H9 (cell line): ENCODE results near the gene ZNF407. TPM values are rescaled to one million over a fixed set of nuclear protein-coding genes. Genes with fewer than 3 reads are reported as not detected.

Source experiments
- DNase-seq: peaks from one replicate; pipeline ENCODE4 v3.0.0-alpha.2; 2017
- H2AFZ ChIP-seq: one replicate; pipeline ENCODE4 v1.6.1; 2013; ENCODE audit warnings: mild to moderate bottlenecking, low read length, control low read depth, moderate library complexity
- H2AK5ac ChIP-seq: 2 replicates; pipeline ENCODE4 v1.6.1; 2013; ENCODE audit warnings: low read length, control low read depth, mixed read lengths; ENCODE audit not compliant: insufficient read length
- H2BK120ac ChIP-seq: one replicate; pipeline ENCODE4 v1.6.1; 2013; ENCODE audit warnings: low read depth, mild to moderate bottlenecking, low read length, control low read depth, inconsistent platforms; ENCODE audit not compliant: poor library complexity, severe bottlenecking
- H2BK12ac ChIP-seq: 2 replicates; pipeline ENCODE4 v1.6.1; 2013; ENCODE audit warnings: low read length, control low read depth, mixed read lengths, low read depth; ENCODE audit not compliant: insufficient read length
- H2BK15ac ChIP-seq: 2 replicates; pipeline ENCODE4 v1.6.1; 2013; ENCODE audit warnings: low read depth, low read length, control low read depth
- H2BK20ac ChIP-seq: one replicate; pipeline ENCODE4 v1.6.1; 2013; ENCODE audit warnings: low read depth, mild to moderate bottlenecking, low read length, control low read depth, inconsistent platforms; ENCODE audit not compliant: poor library complexity, severe bottlenecking
- H2BK5ac ChIP-seq: 2 replicates; pipeline ENCODE4 v1.6.1; 2013; ENCODE audit warnings: low read length, control low read depth, mixed read lengths; ENCODE audit not compliant: insufficient read length
- H3K14ac ChIP-seq: 2 replicates; pipeline ENCODE4 v1.6.1; 2013; ENCODE audit warnings: low read length, control low read depth; ENCODE audit not compliant: insufficient read depth
- H3K18ac ChIP-seq: 2 replicates; pipeline ENCODE4 v1.6.1; 2013; ENCODE audit warnings: low read depth, mild to moderate bottlenecking, mixed read lengths, low read length, control low read depth; ENCODE audit not compliant: insufficient read length
- H3K23ac ChIP-seq: 2 replicates; pipeline ENCODE4 v1.6.1; 2013; ENCODE audit warnings: low read length, control low read depth, mixed read lengths, low read depth; ENCODE audit not compliant: insufficient read length
- H3K23me2 ChIP-seq: 2 replicates; pipeline ENCODE4 v1.6.1; 2013; ENCODE audit warnings: low read depth, mild to moderate bottlenecking, mixed read lengths, low read length, control low read depth; ENCODE audit not compliant: insufficient read length, poor library complexity, severe bottlenecking
- H3K27ac ChIP-seq: 2 replicates; pipeline ENCODE4 v1.5.1; 2013; ENCODE audit warnings: low read length, control low read depth, mixed read lengths, low read depth; ENCODE audit not compliant: insufficient read length
- H3K27me3 ChIP-seq: 2 replicates; pipeline ENCODE4 v1.6.1; 2013; ENCODE audit warnings: low read length, control low read depth, inconsistent platforms; ENCODE audit not compliant: insufficient read depth
- H3K4ac ChIP-seq: 2 replicates; pipeline ENCODE4 v1.6.1; 2013; ENCODE audit warnings: low read depth, mild to moderate bottlenecking, control low read depth, inconsistent platforms, low read length, moderate library complexity
- H3K4me1 ChIP-seq: 2 replicates; pipeline ENCODE4 v1.6.1; 2013; ENCODE audit warnings: low read length, control low read depth, inconsistent platforms; ENCODE audit not compliant: insufficient read depth
- H3K4me2 ChIP-seq: 2 replicates; pipeline ENCODE4 v1.6.1; 2013; ENCODE audit warnings: low read length, control low read depth, mixed read lengths; ENCODE audit not compliant: insufficient read length, insufficient read depth
- H3K56ac ChIP-seq: 2 replicates; pipeline ENCODE4 v1.6.1; 2013; ENCODE audit warnings: low read depth, mild to moderate bottlenecking, mixed read lengths, low read length, control low read depth; ENCODE audit not compliant: insufficient read length
- H3K79me1 ChIP-seq: 2 replicates; pipeline ENCODE4 v1.6.1; 2013; ENCODE audit warnings: low read depth, mild to moderate bottlenecking, moderate library complexity, low read length, control low read depth, inconsistent platforms; ENCODE audit not compliant: insufficient read depth, poor library complexity, severe bottlenecking
- H3K79me2 ChIP-seq: 2 replicates; pipeline ENCODE4 v1.6.1; 2013; ENCODE audit warnings: low read length, control low read depth, inconsistent platforms; ENCODE audit not compliant: insufficient read depth
- H3K9ac ChIP-seq: 2 replicates; pipeline ENCODE4 v1.6.1; 2013; ENCODE audit warnings: low read length, control low read depth, mixed read lengths; ENCODE audit not compliant: insufficient read length; ENCODE audit errors: extremely low read depth
- H3K9me3 ChIP-seq: one replicate; pipeline ENCODE4 v1.6.1; 2013; ENCODE audit warnings: low read depth, low read length, inconsistent platforms; ENCODE audit not compliant: control insufficient read depth
- H3T11ph ChIP-seq: one replicate; pipeline ENCODE4 v1.6.1; 2013; ENCODE audit warnings: mild to moderate bottlenecking, low read length, control low read depth, inconsistent platforms
- H4K20me1 ChIP-seq: one replicate; pipeline ENCODE4 v1.6.1; 2013; ENCODE audit not compliant: control insufficient read depth, insufficient read length, insufficient read depth
- H4K5ac ChIP-seq: 2 replicates; pipeline ENCODE4 v1.6.1; 2013; ENCODE audit warnings: low read depth, mild to moderate bottlenecking, mixed read lengths, low read length, control low read depth; ENCODE audit not compliant: insufficient read length
- H4K8ac ChIP-seq: replicated peaks from 2 replicates; pipeline ENCODE4 v1.6.1; 2013; ENCODE audit warnings: low read length, control low read depth, mixed read lengths, low read depth; ENCODE audit not compliant: insufficient read length
- H4K91ac ChIP-seq: 2 replicates; pipeline ENCODE4 v1.6.1; 2013; ENCODE audit warnings: low read depth, mild to moderate bottlenecking, moderate library complexity, mixed read lengths, low read length, control low read depth; ENCODE audit not compliant: insufficient read length
- H3K27ac Mint-ChIP-seq, 3 experiments: 2 replicates in 2 of 3; 3 replicates in 1 of 3; pipeline ENCODE4 v1.8.0; 2020 to 2021; ENCODE audit warnings: mixed read lengths in 3 of 3, mild to moderate bottlenecking in 1 of 3, moderate library complexity in 1 of 3
- H3K27me3 Mint-ChIP-seq: 2 replicates; pipeline ENCODE4 v1.8.0; 2021; ENCODE audit warnings: low read depth, mild to moderate bottlenecking, moderate library complexity, mixed read lengths
- H3K36me3 Mint-ChIP-seq, 3 experiments: 2 replicates in 2 of 3; 3 replicates in 1 of 3; pipeline ENCODE4 v1.8.0; 2020 to 2021; ENCODE audit warnings: low read depth in 3 of 3, mixed read lengths in 3 of 3; ENCODE audit not compliant: insufficient read depth in 1 of 3
- H3K4me1 Mint-ChIP-seq, 2 experiments: 2 replicates each; pipeline ENCODE4 v1.8.0; 2020; ENCODE audit warnings: mixed read lengths in 2 of 2
- H3K4me3 Mint-ChIP-seq, 2 experiments: 2 replicates in 1 of 2; 3 replicates in 1 of 2; pipeline ENCODE4 v1.8.0; 2020 to 2021; ENCODE audit warnings: mild to moderate bottlenecking in 2 of 2, mixed read lengths in 2 of 2, moderate library complexity in 1 of 2
- H3K9me3 Mint-ChIP-seq, 2 experiments: 2 replicates in 1 of 2; 3 replicates in 1 of 2; pipeline ENCODE4 v1.8.0; 2020; ENCODE audit warnings: mild to moderate bottlenecking in 2 of 2, mixed read lengths in 2 of 2, moderate library complexity in 1 of 2
- WGBS: extraction: QIAGEN DNeasy Blood & Tissue Kit; methylation state at CpG from one replicate; pipeline ENCODE4 v1.1.7; 2013; ENCODE audit warnings: missing lambda C conversion rate, low lambda C conversion rate, mixed read lengths; ENCODE audit not compliant: insufficient read length; ENCODE audit errors: extremely low coverage; 5-methylcytosine and 5-hydroxymethylcytosine counted together
- total RNA-seq: library from RNA; stranded (reverse); gene quantifications from 2 replicates; pipeline ENCODE4 v1.2.1, GENCODE V29; 2021
- TF ChIP-seq, protein P1 (sequence below): fragments of 200-600 bp; sonication (generic); conservative IDR thresholded peaks from 3 replicates; pipeline ENCODE4 v1.8.0; 2021; ENCODE audit warnings: antibody characterized with exemption, mild to moderate bottlenecking

ZNF407 gene
- total RNA-seq, 1 experiment from 2014 or later: 8.7 TPM

DNA sequence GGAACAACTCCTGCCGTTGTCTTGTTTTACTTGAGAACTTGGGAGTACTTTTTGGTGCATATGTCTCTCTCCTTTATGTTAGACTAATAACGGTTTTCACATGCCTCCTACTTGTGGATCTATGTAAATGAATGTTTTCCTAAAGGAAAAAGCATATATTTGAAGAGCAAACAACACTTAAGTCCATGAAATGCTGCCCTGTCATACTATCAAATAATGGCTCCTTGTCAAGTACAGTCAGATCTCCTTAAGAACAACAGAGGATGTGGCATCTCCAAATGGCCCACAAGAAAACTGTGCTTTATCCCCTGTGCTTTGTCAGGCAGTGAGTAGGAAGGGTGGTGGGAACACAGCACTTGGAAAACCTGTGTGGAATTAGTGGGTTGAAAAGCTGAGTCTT, 413.0 kb downstream of the ZNF407 start:
- H3K18ac ChIP-seq: no peak overlapping the region
- H3K27me3 ChIP-seq: no peaks in the 10 kb centered on the region
- H3K4me2 ChIP-seq: no peak overlapping the region
- no peak overlapping the region for H2AFZ ChIP-seq
- H2BK20ac ChIP-seq: no peak overlapping the region
- Mint-ChIP-seq H3K36me3 (no peaks in the 10 kb centered on the region), H3K27ac (no peak overlapping the region), H3K4me1 (peaks cover 11 to 12% of the 10 kb centered on the region in 2 experiments), H3K27me3 (no peaks in the 10 kb centered on the region), H3K9me3 (no peaks in the 10 kb centered on the region), H3K4me3 (no peak overlapping the region)
- no peak overlapping the region for H4K5ac ChIP-seq
- no peak overlapping the region for H3T11ph ChIP-seq
- no peak overlapping the region for H2BK12ac ChIP-seq
- WGBS: no CpG with 5 or more reads among the region's 2 CpGs
- no peak overlapping the region for H2BK120ac ChIP-seq
- H4K8ac ChIP-seq: no peak overlapping the region
- no peaks in the 10 kb centered on the region; the same call in 1 of the 2 replicates for H3K4me1 ChIP-seq
- no peak overlapping the region for H3K56ac ChIP-seq
- H3K14ac ChIP-seq: no peak overlapping the region
- no peak overlapping the region for H2AK5ac ChIP-seq
- TF ChIP-seq, protein P1, sequence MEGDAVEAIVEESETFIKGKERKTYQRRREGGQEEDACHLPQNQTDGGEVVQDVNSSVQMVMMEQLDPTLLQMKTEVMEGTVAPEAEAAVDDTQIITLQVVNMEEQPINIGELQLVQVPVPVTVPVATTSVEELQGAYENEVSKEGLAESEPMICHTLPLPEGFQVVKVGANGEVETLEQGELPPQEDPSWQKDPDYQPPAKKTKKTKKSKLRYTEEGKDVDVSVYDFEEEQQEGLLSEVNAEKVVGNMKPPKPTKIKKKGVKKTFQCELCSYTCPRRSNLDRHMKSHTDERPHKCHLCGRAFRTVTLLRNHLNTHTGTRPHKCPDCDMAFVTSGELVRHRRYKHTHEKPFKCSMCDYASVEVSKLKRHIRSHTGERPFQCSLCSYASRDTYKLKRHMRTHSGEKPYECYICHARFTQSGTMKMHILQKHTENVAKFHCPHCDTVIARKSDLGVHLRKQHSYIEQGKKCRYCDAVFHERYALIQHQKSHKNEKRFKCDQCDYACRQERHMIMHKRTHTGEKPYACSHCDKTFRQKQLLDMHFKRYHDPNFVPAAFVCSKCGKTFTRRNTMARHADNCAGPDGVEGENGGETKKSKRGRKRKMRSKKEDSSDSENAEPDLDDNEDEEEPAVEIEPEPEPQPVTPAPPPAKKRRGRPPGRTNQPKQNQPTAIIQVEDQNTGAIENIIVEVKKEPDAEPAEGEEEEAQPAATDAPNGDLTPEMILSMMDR: no peak
- no peaks in the 10 kb centered on the region for H3K79me1 ChIP-seq
- no peak overlapping the region for H2BK15ac ChIP-seq
- no peaks in the 10 kb centered on the region for H3K9me3 ChIP-seq
- no peak for DNase-seq
- H3K23me2 ChIP-seq: no peaks in the 10 kb centered on the region
- no peaks in the 10 kb centered on the region for H3K79me2 ChIP-seq
- no peak overlapping the region for H3K4ac ChIP-seq
- H3K9ac ChIP-seq: no peak overlapping the region
- H4K91ac ChIP-seq: no peak overlapping the region
- H3K23ac ChIP-seq: no peak overlapping the region
- no peaks in the 10 kb centered on the region for H4K20me1 ChIP-seq
- H2BK5ac ChIP-seq: no peak overlapping the region
- H3K27ac ChIP-seq: no peak overlapping the region
